SW 1271 (cell line): ENCODE data around the gene ZFAND6.
"Not testable (repeated sequence)": the region's sequence is repeated elsewhere in the genome, so short reads cannot be mapped to it uniquely, and the experiment has no call there.

Experiments used
- DNase-seq, 2 experiments: peaks; one replicate each; lab custom pipeline; 2025; lab: John Stamatoyannopoulos, UW

Gene ZFAND6

GRCh38 chr15:80151576-80151975 is 92.1 kb downstream of the ZFAND6 start:
- no peak for DNase-seq

DNA sequence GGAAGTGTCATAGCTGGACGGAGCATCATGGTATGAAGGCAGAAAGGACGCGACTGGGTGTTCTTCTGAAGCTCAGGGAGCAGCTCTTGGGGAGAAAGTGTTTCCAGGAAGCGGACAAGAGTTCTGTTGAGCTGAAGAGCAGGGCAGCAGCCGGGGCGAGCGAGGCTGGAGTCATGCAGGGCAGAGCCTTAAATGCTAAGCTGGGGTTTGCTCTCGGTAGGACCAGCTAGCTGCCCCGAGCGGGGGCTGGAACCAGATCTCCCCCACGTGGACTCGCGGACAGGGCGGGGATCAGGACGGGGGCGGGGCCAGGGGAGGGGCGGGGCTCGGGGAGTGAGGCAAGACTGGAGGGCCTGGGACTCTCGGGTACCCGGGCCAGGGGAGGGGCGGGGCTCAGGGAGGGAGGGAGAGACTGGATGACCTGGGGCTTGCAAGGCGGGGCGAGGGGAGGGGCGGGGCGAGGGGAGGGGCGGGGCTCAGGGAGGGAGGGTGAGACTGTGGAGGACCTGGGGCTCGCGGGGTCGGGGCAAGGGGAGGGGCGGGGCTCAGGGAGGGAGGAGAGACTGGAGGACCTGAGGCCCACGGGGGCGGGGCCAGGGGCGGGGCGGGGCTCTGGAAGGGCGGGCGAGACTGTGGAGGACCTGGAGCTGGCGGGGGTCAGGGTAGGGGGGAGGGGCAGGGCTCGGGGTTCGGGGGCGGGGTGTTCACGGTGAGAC is 92.9 kb downstream of the ZFAND6 start:
- peak; percentile 89 to 96 for DNase-seq

DNA sequence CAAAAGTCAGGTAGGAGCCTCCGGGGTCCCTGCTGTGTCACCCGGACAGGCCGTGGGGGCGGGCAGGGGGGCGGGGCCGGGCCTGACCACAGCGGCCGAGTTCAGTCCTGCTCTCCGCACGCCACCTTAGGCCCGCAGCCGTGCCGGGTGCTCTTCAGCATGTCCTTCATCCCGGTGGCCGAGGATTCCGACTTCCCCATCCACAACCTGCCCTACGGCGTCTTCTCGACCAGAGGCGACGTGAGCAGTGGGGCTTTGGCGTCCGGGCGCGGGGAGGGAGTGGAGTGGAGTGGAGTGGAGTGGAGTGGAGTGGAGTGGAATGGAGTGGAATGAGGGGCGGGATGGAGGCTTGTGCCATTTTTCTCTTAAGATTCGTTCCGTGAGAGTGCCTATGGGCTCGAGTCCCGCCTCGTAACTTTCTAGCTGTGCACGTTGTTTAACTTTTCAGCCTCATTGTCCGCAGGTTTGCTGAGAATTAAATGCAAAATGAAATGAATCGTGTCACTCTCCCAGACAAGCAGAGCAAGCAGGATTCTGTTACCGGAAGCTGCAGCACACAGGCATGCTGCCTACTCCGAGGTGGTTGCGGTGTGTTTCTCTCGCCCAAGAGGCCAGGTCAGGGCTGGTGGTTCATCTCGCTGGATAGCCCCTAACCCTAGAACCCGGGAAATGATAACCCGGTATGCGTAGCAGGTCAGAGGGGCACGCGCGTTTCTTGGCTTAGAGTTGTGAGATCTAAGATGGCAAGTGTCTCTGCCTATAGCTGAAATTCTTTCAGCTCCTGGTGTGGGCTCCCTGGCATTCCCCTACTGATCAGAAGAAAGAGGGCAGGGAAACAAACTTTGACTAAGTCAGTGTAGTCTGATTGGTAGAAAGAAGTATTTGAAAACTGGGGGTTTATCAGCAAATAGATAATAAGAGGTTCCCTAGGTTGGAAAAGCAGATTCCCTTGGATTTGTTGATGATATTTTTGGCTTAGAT is 93.7 kb downstream of the ZFAND6 start, which contains the start of gene FAH:
TSS of gene FAH (plus strand) at position 104 of the 981 bp plus-strand sequence. CDS start at position 160, 56 bp downstream.
- peak; percentile 71 to 88 for DNase-seq

DNA sequence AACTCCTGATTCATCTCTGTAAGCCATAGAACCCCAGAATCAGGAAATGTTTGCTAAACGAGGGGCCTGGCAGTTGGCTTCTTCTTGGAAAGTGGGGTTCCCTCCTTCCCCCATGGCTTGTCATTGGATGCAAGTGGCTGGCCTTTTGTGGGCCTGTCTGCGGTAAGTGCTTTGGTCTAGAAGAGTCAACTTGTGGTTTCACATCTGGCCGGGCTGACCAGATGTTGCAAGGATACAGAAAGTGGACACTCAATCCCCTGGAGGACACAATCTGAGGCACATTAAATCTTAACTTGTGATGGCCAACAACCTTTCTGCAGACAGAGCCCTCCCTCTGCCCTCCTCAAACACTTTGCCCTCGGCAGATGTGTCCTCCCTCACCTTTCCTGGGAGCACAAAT is 94.4 kb downstream of the ZFAND6 start:
- DNase-seq, result no peak

- DNase-seq, result no peak
Observed at GRCh38 chr15:80154336-80154735, 94.9 kb downstream of the ZFAND6 start.

DNA sequence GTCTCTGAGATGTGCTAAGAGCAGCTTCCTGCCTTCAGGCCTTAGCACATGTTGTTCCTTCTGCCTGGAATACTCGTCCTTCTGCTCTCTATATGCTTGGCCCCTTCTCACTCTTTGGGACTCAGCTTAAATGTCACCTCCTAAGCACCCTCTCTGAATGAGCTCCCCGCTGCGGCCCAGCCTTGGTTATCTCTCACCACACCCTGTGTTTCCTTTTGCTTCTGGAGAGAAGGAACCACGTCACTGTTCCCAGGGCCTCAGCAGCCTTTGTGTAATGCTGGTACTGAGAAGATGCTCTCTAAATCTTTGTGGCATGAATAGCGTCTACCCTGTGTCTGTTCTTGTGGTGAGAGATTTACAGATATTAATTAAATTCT is 95.5 kb downstream of the ZFAND6 start:
- DNase-seq, result no peak

GRCh38 chr15:80155378-80156175 is 96.1 kb downstream of the ZFAND6 start:
- not testable (repeated sequence) for DNase-seq

DNA sequence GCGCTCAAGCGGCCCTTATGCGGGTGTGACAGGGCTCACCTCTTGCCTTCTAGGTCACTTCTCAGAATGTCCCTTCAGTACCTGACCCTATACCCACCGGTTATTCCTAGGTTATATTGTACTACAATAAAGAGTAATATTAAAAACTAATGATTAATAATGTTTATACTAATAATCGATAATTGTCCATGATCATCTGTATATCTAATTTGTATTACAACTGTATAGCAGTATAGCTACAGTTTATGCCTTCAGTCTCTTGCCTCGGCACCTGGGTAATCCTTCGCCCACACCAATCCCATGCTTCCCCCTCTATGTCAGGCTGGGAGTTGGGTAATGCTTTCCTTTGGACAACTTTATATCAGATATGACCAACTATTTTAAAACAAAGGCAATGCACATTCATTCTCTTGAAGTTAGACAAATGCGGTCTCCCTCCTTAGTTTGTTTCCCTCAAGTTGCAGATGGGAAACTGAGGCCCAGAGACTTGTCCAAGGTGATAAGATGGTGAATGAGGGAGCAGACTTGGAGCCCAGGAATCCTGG is 96.8 kb downstream of the ZFAND6 start:
- no peak for DNase-seq

DNA sequence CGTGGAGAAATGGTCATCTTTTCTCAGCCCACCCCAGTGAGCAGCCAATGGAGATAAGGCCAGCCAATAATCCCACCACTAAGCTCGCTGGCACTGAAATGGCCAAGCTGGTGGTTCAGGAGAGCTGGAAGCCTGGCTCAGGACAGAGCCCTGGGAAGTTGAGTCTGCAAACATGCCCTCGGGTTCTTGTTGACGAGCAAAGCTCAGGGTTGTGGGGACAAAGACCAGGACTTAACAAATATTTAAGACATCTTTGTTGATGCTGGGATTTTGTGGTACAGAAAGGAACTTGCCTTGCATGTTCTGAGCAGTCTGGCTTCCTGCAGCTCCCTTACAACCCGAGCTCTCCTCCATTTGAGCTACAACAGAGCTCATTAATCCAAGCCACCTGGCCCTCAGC is 97.7 kb downstream of the ZFAND6 start:
- DNase-seq, result no peak

- DNase-seq, result no peak
Observed at GRCh38 chr15:80159301-80159700, 99.8 kb downstream of the ZFAND6 start.

- DNase-seq, result no peak
Observed at GRCh38 chr15:80159811-80160569, 100.5 kb downstream of the ZFAND6 start.

- peak; percentile 33 for DNase-seq
Observed at GRCh38 chr15:80160570-80161156, 101.2 kb downstream of the ZFAND6 start.

DNA sequence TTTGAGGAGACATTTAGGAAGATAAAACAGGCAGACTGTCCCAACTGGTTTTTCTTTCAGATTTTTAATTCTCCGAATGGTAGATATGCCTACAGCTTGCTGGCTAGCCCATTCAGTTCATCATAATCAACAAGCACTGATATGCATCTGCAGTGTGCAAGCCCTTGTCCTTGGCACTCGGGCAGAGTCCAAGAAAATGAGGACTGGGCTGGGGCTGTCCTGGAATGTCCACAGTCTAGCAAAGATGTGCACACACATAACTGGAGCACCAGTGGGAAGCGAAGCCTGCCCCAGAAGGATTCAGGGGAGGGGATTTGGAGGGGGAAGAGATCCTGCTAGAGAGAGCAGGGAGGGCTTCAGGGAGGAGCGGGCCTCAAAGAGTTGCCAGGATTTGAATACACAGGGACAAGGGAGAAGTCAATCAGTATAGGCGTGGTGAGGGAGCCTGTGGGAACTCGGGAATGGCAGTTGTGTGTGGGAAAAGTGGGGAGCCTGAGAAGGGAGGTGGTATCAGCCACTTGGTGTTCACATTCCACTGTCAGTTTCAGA is 102.1 kb downstream of the ZFAND6 start:
- no peak for DNase-seq

DNA sequence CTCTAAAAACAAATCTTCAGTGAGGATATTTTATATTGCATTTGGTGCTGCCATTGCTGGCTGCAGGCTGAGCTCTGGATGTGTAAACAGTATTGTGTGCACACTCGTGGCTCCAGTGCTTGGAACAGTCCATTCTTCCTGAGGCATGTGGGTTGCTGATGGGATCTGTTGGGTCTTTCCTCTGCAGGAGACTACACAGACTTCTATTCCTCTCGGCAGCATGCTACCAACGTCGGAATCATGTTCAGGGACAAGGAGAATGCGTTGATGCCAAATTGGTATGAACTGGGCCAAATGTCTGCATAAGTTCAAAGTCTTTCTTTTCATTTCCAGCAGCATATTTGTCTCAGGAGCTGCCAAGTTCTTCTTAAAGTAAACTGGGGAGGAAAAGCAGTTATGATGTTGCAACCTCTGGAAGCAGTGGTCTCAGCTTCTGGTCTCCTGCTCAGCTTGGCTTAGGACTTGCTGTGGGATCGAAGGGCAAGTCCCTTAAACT is 102.6 kb downstream of the ZFAND6 start:
- DNase-seq, result no peak

GRCh38 chr15:80163217-80163616 is 103.7 kb downstream of the ZFAND6 start:
- no peak for DNase-seq

GRCh38 chr15:80163897-80164296 is 104.4 kb downstream of the ZFAND6 start:
- no peak for DNase-seq

DNA sequence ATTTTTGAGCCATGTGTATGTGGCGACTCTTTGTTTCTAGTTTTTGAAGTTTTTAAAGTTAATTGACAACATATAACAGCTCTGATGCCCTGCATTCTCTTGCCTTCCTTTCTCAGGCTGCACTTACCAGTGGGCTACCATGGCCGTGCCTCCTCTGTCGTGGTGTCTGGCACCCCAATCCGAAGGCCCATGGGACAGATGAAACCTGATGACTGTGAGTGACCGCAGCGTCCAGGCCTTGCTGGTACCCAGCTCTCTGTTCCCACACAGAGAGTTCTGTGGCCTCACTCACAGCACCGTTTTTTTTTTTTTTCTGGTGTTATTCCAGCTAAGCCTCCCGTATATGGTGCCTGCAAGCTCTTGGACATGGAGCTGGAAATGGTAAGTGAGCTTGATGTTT is 108.5 kb downstream of the ZFAND6 start:
- DNase-seq, result no peak

GRCh38 chr15:80168421-80168820 is 108.9 kb downstream of the ZFAND6 start:
- no peak for DNase-seq

DNA sequence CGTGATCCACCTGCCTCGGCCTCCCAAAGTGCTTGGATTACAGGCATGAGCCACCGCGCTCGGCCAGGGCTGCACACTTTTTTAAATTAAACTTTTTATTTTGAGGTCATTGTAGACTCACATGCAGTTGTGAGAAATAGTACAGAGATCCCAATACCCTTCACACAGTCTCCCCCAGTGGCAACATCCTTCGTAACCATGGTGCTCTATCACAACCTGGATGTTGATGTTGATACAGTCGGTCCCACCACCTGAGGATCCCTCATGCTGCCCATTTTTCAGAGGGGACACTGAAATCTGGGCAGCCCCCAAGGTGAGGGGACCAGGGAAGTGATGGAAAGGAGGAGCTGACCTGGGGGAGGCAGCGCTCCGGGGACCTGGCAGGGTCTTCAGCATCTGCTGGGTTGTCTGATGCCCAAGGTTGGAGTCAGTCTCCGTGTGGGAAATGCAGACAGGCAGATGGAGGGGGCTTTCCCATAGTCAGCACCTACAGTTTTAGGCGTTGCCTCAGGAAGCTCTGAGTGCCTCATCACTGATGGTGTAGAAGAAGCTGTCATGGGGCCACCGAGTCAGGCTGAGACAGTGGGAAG is 110.4 kb downstream of the ZFAND6 start:
- no peak for DNase-seq

- DNase-seq, result no peak
Observed at GRCh38 chr15:80170596-80170995, 111.1 kb downstream of the ZFAND6 start.
